ENCODE measurements around the gene ZNF516. TPM values are rescaled to one million over a fixed set of nuclear protein-coding genes. Genes with fewer than 3 reads are reported as not detected.

The ZNF516 gene
- total and polyA plus RNA-seq, 2 experiments from 2014 or later, result 18.2 to 29.2 TPM

DNA sequence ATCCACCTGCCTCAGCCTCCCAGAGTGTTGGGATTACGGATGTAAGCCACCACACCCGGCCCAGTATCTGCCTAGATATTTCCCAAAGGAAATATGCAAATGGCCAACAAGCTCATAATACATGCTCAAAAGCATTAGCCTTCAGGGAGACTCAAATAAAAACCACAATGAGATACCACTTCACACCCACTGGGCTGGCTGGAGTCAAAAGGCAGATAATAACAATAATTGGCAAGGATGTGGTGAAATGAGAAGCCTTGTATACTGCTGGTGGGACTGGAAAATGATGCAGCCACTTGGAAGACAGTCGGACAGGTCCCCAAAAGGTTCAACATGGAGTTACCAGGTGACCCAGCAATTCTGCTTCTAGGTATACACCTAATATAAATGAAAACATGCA lies 20.5 kb upstream of the ZNF516 start:
- Histone ChIP-seq H3K79me2 (no peaks in the 10 kb centered on the region), H4K20me1 (ENCODE audit: insufficient read depth, poor library complexity, severe bottlenecking) (no peaks in the 10 kb centered on the region), H2AFZ (no peak overlapping the region), H3K27ac (no peak overlapping the region), H3K9me2 (replicated peaks; ENCODE audit: insufficient read depth) (no peaks in the 10 kb centered on the region), H3K4me1 (ENCODE audit: insufficient read depth) (peaks cover 5% of the 10 kb centered on the region), H3K4me3 (no peak overlapping the region), H3K27me3 (no peaks in the 10 kb centered on the region), H3K4me2 (no peak overlapping the region), H3K36me3 (replicated peaks; ENCODE audit: insufficient read depth, low read depth) (no peaks in the 10 kb centered on the region), H3K9me3 (ENCODE audit: low read depth) (no peaks in the 10 kb centered on the region)
- 86% methylated on average over 3 of the region's 3 CpGs for WGBS (ENCODE audit: low lambda C conversion rate, missing lambda C conversion rate)
- DNase-seq (ENCODE audit: low spot score), result no peak
- TF ChIP-seq, protein P1, sequence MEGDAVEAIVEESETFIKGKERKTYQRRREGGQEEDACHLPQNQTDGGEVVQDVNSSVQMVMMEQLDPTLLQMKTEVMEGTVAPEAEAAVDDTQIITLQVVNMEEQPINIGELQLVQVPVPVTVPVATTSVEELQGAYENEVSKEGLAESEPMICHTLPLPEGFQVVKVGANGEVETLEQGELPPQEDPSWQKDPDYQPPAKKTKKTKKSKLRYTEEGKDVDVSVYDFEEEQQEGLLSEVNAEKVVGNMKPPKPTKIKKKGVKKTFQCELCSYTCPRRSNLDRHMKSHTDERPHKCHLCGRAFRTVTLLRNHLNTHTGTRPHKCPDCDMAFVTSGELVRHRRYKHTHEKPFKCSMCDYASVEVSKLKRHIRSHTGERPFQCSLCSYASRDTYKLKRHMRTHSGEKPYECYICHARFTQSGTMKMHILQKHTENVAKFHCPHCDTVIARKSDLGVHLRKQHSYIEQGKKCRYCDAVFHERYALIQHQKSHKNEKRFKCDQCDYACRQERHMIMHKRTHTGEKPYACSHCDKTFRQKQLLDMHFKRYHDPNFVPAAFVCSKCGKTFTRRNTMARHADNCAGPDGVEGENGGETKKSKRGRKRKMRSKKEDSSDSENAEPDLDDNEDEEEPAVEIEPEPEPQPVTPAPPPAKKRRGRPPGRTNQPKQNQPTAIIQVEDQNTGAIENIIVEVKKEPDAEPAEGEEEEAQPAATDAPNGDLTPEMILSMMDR (IDR thresholded peaks at IDR 0.05; ENCODE audit: poor library complexity), result no peak
- TF ChIP-seq EZH2 (IDR thresholded peaks at IDR 0.05; ENCODE audit: borderline replicate concordance), result no peak
- TF ChIP-seq EZH2phosphoT487 (IDR thresholded peaks at IDR 0.05; ENCODE audit: low read depth, severe bottlenecking, unreplicated experiment), result no peak

DNA sequence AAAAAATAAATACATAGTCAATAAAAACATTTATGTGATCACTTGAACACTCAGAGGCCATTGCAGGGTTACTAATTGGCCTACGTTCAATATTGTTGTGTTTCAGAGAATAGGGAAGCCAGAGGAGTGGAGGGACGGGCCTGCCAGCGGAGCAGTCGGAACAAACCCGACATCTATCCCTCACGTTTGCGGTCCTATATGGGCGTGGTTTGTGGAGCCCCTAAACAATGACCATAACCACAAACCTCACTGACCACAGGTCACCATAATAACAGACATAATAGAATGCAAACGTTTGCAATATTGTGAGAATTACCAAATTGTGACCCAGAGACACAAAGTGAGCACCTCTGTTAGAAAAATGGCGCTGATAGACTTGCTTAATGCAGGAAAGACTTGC lies 19.5 kb upstream of the ZNF516 start:
- Histone ChIP-seq H2AFZ (no peak overlapping the region), H3K36me3 (replicated peaks; ENCODE audit: insufficient read depth, low read depth) (no peaks in the 10 kb centered on the region), H3K4me3 (no peak overlapping the region), H3K27ac (no peak overlapping the region), H3K27me3 (no peaks in the 10 kb centered on the region), H3K9me2 (replicated peaks; ENCODE audit: insufficient read depth) (no peaks in the 10 kb centered on the region), H3K4me2 (no peak overlapping the region), H3K4me1 (ENCODE audit: insufficient read depth) (peaks cover 5% of the 10 kb centered on the region), H4K20me1 (ENCODE audit: insufficient read depth, poor library complexity, severe bottlenecking) (no peaks in the 10 kb centered on the region), H3K79me2 (no peaks in the 10 kb centered on the region), H3K9me3 (ENCODE audit: low read depth) (no peaks in the 10 kb centered on the region)
- TF ChIP-seq, protein P1 (IDR thresholded peaks at IDR 0.05; ENCODE audit: poor library complexity), result no peak
- no peak for TF ChIP-seq EZH2 (IDR thresholded peaks at IDR 0.05; ENCODE audit: borderline replicate concordance)
- no peak for TF ChIP-seq EZH2phosphoT487 (IDR thresholded peaks at IDR 0.05; ENCODE audit: low read depth, severe bottlenecking, unreplicated experiment)
- WGBS (ENCODE audit: low lambda C conversion rate, missing lambda C conversion rate), result 92% methylated on average over 10 of the region's 10 CpGs
- DNase-seq (ENCODE audit: low spot score), result no peak

DNA sequence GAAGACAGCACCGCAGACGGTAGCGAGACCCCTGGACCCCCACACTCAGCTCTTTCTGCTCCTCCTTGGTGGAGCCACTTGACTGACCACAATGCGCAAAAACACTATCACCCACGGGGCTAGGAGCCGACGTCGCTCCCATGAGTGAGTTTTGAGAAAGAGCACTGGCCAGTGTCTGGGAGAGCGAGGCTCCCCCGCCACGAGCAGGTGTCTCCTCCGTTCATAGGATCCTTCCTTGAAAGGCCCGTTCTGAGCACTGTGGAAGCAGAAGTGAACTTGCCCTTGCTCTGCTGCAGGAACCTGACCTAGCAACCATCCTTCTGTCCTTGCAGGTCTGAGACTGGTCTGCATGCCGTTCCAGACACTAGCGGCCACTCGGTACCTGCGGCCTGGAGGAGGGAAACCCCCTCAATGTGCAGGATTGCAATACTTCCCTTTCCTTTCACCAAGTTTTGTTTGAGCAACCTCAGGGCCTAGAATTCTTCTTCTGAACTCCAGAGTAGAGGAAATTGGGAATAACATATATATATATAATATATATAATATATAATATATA lies 12.9 kb upstream of the ZNF516 start:
- H4K20me1 ChIP-seq (ENCODE audit: insufficient read depth, poor library complexity, severe bottlenecking), result no peaks in the 10 kb centered on the region
- H2AFZ ChIP-seq, result no peak overlapping the region
- no peaks in the 10 kb centered on the region for H3K79me2 ChIP-seq
- H3K4me2 ChIP-seq, result no peak overlapping the region
- H3K9me3 ChIP-seq (ENCODE audit: low read depth), result no peaks in the 10 kb centered on the region
- 96% methylated on average over 17 of the region's 17 CpGs for WGBS (ENCODE audit: low lambda C conversion rate, missing lambda C conversion rate)
- no peak overlapping the region for H3K4me3 ChIP-seq
- DNase-seq (ENCODE audit: low spot score), result no peak
- H3K4me1 ChIP-seq (ENCODE audit: insufficient read depth), result peaks cover 7% of the 10 kb centered on the region
- H3K27ac ChIP-seq, result no peak overlapping the region
- H3K27me3 ChIP-seq, result no peaks in the 10 kb centered on the region
- TF ChIP-seq, protein P1 (IDR thresholded peaks at IDR 0.05; ENCODE audit: poor library complexity), result no peak
- no peak for TF ChIP-seq EZH2phosphoT487 (IDR thresholded peaks at IDR 0.05; ENCODE audit: low read depth, severe bottlenecking, unreplicated experiment)
- TF ChIP-seq EZH2 (IDR thresholded peaks at IDR 0.05; ENCODE audit: borderline replicate concordance), result no peak
- no peaks in the 10 kb centered on the region for H3K36me3 ChIP-seq (replicated peaks; ENCODE audit: insufficient read depth, low read depth)
- H3K9me2 ChIP-seq (replicated peaks; ENCODE audit: insufficient read depth), result no peaks in the 10 kb centered on the region

All from hepatocyte (in vitro differentiated cells).